Stimulated activated naive B cell treated with anti-CD40 and anti-IgM and Interleukin-4, amounts not matched to agents 10 μg/mL and 1 μg/mL and 100 μg/mL, for 72 hours (primary cell): Measurements from ENCODE around the gene UBE3D.
"Not testable (repeated sequence)": the region's sequence is repeated elsewhere in the genome, so short reads cannot be mapped to it uniquely, and the experiment has no call there.

Source experiments
- ATAC-seq, 2 donors: fragments of 150-1000 bp; cut with Tn5 transposase; replicated peaks; 2 replicates each; pipeline ENCODE4 v1.10.0; 2021; ENCODE audit warnings: moderate library complexity in 1 of 2
- DNase-seq: peaks from one replicate; pipeline ENCODE4 v3.0.0; 2021
- H3K27ac Mint-ChIP-seq: one replicate; pipeline ENCODE4 v1.8.0; 2022; ENCODE audit warnings: mild to moderate bottlenecking, mixed read lengths
- H3K27me3 Mint-ChIP-seq, 2 donors: one replicate each; pipeline ENCODE4 v1.8.0; 2022; ENCODE audit warnings: mixed read lengths in 2 of 2
- H3K36me3 Mint-ChIP-seq, 2 donors: one replicate each; pipeline ENCODE4 v1.8.0; 2022; ENCODE audit warnings: mixed read lengths in 2 of 2, mild to moderate bottlenecking in 1 of 2
- H3K4me1 Mint-ChIP-seq, 2 donors: one replicate each; pipeline ENCODE4 v1.8.0; 2022; ENCODE audit warnings: mixed read lengths in 2 of 2, mild to moderate bottlenecking in 1 of 2
- H3K4me3 Mint-ChIP-seq, 2 donors: one replicate each; pipeline ENCODE4 v1.8.0; 2022; ENCODE audit warnings: mild to moderate bottlenecking in 2 of 2, mixed read lengths in 2 of 2, moderate library complexity in 1 of 2
- H3K9me3 Mint-ChIP-seq, 2 donors: one replicate each; pipeline ENCODE4 v1.8.0; 2022; ENCODE audit warnings: mixed read lengths in 2 of 2, mild to moderate bottlenecking in 1 of 2

Gene UBE3D

DNA sequence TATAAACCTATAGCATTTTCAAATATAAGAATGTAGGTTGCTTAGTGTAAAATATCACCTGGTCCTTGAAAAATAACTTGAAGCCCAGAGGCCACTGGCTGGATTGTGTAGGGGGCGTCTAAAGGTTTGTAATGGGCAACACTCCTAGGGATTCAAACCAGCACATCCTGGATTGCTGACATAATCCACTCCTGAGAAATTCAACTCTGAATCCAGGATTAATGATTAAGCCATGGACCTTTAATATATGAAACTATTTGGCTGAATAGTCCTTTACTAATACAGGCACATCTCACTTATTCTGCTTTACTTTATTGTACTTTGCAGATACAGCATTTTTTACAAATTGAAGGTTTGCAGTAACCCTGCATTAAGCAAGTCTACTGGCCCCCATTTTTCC lies 160.8 kb downstream of the UBE3D start:
- Mint-ChIP-seq H3K27ac (no peak overlapping the region), H3K36me3 (peaks cover 0 to 12% of the 10 kb centered on the region in 2 donors), H3K4me3 (no peak overlapping the region), H3K9me3 (no peaks in the 10 kb centered on the region), H3K4me1 (no peaks in the 10 kb centered on the region), H3K27me3 (no peaks in the 10 kb centered on the region)
- no peak for ATAC-seq
- DNase-seq = no peak

DNA sequence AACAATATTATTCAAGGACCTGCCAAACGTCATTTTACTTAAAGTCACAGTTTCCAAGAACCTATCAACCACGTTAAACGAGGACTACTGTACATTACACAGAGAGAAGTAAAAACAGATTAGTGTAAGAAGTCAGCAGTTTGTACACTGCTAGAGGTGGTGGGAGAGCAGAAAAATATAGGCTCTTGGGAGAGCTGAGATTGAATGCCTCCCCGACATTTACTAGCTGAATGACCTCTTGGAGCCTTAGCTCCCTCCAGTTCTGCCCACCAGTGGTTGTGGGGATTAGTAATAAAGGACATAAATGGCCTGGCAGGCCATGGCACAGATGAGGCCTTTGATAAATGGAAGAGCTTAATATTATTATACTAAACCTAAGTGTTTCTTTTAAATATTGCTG lies 161.4 kb downstream of the UBE3D start:
- Mint-ChIP-seq H3K9me3 (no peaks in the 10 kb centered on the region), H3K27ac (no peak overlapping the region), H3K4me3 (no peak overlapping the region), H3K27me3 (no peaks in the 10 kb centered on the region), H3K4me1 (no peaks in the 10 kb centered on the region), H3K36me3 (peaks cover 0 to 10% of the 10 kb centered on the region in 2 donors)
- no peak for DNase-seq
- no peak for ATAC-seq

DNA sequence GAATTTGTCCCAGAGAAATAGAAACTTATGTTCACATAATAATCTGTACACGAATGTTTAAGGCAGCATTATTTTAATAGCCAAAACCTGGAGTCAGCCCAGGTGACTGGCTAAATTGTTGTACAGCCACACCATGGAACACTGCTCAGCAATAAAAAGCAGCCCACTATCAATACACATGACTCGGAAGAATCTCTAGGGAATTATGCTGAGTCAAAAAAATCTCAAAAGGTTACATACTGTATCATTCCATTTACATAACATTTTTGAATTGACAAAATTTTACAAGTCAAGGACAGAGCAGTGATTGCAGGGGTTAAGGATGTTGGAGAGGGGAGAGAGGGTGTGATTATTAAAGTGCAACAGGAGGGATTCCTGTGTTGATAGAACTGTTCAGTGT lies 163.4 kb downstream of the UBE3D start:
- peaks cover 0 to 2% of the 10 kb centered on the region in 2 donors for H3K9me3 Mint-ChIP-seq
- H3K27me3 Mint-ChIP-seq = no peaks in the 10 kb centered on the region
- H3K4me3 Mint-ChIP-seq = no peak overlapping the region
- no peaks in the 10 kb centered on the region for H3K4me1 Mint-ChIP-seq
- no peak overlapping the region for H3K27ac Mint-ChIP-seq
- ATAC-seq (no peak), DNase-seq (no peak)
- H3K36me3 Mint-ChIP-seq = peaks cover 4 to 15% of the 10 kb centered on the region in 2 donors

DNA sequence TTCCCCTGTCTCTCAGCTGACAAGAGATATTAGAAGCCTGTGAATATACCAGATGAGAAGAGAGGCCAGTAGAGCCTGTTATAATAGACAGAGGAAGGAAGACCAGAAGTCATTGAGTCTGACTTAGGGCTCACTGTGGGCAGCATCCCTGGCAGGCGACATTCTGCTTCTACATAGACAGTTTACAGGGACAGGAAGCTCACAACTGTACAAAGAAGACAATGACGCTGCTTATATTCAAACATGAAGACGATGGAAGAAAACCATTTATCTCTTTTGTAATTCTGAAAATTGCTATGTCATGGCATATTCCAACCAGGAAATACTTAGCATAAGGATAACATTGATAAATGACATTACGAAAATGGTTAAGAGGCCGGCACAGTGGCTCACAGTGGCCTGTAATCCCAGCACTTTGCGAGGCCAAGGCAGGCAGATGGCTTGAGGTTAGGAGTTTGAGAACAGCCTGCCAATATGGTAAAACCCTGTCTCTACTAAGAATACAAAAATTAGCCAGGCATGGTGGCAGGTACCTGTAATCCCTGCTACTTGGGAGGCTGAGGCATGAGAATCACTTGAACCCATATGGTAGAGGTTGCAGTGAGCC lies 170.9 kb downstream of the UBE3D start:
- Mint-ChIP-seq H3K27me3 (no peaks in the 10 kb centered on the region), H3K36me3 (peaks cover 16 to 42% of the 10 kb centered on the region in 2 donors), H3K4me1 (no peaks in the 10 kb centered on the region), H3K4me3 (no peak overlapping the region), H3K9me3 (peaks cover 0 to 2% of the 10 kb centered on the region in 2 donors), H3K27ac (no peak overlapping the region)
- DNase-seq = no peak
- no peak for ATAC-seq

DNA sequence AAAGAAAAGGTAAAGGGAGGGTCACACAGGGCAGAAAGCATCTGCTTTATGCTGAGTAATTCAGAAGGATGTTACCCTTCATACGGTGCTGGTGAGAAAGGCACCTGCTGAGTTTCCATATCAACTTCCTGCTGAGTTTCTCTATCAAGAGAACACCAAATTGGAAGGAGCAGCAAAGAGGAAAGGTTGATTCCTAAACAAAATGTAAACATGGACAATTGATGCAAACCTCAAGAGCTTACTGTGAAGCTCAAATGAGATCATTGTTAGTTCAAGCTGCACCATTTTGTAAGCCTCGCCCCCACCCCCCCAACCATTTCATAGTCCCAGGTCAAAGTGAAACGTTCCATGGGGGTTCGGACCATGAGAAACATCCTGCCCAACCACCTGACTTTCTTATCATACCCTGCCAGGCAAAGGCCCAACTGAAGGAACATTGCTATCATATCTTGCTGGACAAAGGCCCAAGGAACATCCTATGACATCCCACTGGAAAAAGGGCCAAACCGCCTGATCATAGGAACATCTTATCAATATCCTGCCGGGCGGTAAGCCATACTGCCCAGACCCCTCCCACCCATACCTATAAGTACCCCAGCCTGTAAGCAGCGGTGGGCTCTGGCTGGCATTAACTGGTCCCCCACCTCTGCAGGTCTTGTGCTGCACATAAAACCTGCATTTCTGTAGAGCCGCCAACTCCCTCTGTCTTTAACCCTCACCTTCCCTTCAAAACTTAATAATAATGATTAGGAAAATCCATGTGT lies 171.6 kb downstream of the UBE3D start:
- Mint-ChIP-seq H3K9me3 (peaks cover 0 to 2% of the 10 kb centered on the region in 2 donors), H3K27me3 (no peaks in the 10 kb centered on the region), H3K27ac (no peak overlapping the region), H3K4me3 (no peak overlapping the region), H3K36me3 (peaks cover 16 to 42% of the 10 kb centered on the region in 2 donors), H3K4me1 (no peaks in the 10 kb centered on the region)
- no peak for DNase-seq
- no peak for ATAC-seq

DNA sequence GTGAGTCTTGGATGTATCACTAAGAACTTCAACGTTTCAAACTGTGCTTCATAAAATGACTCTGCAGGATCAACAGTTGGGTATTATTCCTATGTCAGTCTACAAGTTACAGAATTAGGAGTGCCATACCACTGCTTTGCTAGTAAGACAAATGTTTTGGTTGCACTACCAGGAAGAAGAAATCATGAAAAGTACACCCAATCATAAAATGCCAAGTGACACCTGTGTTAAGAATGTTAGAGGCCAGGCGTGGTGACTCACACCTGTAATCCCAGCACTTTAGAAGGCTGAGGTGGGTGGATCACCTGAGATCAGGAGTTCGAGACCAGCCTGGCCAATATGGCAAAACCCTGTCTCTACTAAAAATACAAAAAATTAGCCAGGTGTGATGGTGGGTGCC lies 174.1 kb downstream of the UBE3D start:
- H3K9me3 Mint-ChIP-seq, ATAC-seq, H3K4me1 Mint-ChIP-seq, H3K4me3 Mint-ChIP-seq, H3K27ac Mint-ChIP-seq, DNase-seq, H3K27me3 Mint-ChIP-seq: not testable (repeated sequence)
- peaks cover 12 to 32% of the 10 kb centered on the region in 2 donors for H3K36me3 Mint-ChIP-seq

DNA sequence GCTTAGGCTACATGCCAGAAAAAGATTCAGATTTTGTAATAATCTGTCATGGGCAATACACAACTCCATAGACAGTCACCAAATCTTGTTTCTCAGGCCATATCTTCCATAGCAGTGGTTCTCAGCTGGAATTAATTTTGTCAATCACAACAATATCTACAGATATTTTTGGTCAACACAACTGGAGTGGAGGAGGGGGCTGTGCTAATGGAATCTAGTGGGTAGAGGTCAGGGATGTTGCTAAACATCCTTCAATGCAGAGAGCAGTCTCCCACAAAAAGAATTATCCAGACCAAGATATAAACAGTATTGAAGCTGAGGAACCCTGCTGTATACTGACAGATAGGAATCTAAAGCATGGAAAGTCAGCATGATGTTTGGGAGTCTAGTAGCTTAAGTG lies 174.6 kb downstream of the UBE3D start:
- H3K36me3 Mint-ChIP-seq = peaks cover 12 to 32% of the 10 kb centered on the region in 2 donors
- H3K27me3 Mint-ChIP-seq = no peaks in the 10 kb centered on the region
- DNase-seq (no peak), ATAC-seq (no peak)
- no peaks in the 10 kb centered on the region for H3K4me1 Mint-ChIP-seq
- H3K9me3 Mint-ChIP-seq = no peaks in the 10 kb centered on the region
- H3K27ac Mint-ChIP-seq = no peak overlapping the region
- no peak overlapping the region for H3K4me3 Mint-ChIP-seq

DNA sequence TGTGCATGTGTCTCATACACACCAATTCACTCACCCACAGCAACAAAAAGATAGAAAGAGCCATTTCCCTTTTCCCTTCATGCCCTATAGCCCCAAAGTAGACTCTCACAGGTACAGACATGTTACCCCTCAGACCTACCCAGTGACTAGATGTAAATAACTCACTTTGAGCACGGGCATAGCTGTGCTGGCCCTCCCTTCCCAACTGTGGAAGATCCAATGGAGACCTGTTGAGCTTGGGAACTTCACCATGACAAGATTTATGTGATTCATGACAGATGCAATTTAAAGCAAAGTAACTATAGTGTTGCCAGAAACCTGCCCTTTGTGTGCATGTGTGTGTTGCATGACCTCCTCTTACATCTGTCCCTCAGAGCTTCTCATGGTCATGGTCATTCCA lies 175.4 kb downstream of the UBE3D start:
- Mint-ChIP-seq H3K4me1 (no peaks in the 10 kb centered on the region), H3K27me3 (no peaks in the 10 kb centered on the region), H3K36me3 (peaks cover 12 to 32% of the 10 kb centered on the region in 2 donors), H3K9me3 (no peaks in the 10 kb centered on the region), H3K4me3 (no peak overlapping the region), H3K27ac (no peak overlapping the region)
- DNase-seq (no peak), ATAC-seq (no peak)

DNA sequence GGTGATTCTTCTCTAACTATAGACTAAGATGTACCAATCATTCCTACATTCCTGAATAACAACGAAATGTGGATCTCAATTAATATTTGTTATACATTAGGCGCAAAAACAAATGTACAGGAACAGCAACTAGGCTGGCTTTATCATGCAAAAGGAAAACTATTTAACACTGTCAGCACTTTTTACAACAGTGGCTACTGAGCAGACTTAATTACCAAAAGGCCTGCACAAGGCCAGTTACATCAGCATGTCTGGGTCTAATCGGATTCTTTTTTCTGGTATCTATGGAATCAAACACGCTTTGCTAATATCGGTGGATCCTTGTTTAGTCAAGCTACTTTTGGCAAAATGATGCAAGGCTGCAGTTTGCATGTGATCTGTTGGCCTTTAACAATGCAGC lies 176.5 kb downstream of the UBE3D start:
- DNase-seq (no peak), ATAC-seq (no peak)
- peaks cover 7 to 23% of the 10 kb centered on the region in 2 donors for H3K36me3 Mint-ChIP-seq
- no peak overlapping the region for H3K4me3 Mint-ChIP-seq
- no peak overlapping the region for H3K27ac Mint-ChIP-seq
- H3K27me3 Mint-ChIP-seq = no peaks in the 10 kb centered on the region
- H3K9me3 Mint-ChIP-seq = no peaks in the 10 kb centered on the region
- H3K4me1 Mint-ChIP-seq = no peaks in the 10 kb centered on the region

DNA sequence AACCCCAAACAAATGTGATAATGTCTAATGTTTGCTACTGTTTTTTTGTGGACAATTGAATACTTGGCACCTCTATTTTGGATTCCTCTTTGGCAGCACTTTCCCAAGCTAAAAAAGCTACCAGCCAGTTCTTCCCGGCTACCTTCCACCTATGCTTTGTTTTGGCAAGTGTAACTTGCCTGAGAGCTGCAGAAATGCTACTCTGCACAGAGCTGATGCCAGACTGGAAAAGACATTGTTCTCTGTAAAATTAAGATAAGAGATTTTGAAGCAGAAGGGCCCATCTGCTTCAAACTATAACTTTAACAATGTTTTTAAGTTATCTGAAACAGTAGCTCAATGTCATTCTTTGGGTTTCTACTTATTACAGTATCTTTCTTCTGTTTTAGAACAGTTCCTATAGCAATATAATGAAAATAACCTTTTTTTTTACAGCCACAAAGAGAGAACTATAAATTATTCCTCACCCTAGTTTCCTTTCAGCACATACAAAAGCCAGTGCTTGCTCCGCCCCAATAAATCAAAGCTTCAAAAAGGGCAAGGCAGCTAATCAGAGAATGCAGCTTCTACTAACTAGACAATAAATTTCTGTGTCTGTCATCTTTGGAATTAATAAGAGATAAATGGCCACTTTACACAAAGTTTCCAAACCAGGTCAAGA lies 183.1 kb downstream of the UBE3D start:
- DNase-seq (no peak), ATAC-seq (no peak)
- no peaks in the 10 kb centered on the region for H3K36me3 Mint-ChIP-seq
- H3K4me3 Mint-ChIP-seq = no peak overlapping the region
- peaks cover 0 to 4% of the 10 kb centered on the region in 2 donors for H3K27me3 Mint-ChIP-seq
- no peaks in the 10 kb centered on the region for H3K9me3 Mint-ChIP-seq
- no peak overlapping the region for H3K27ac Mint-ChIP-seq
- H3K4me1 Mint-ChIP-seq = no peaks in the 10 kb centered on the region

DNA sequence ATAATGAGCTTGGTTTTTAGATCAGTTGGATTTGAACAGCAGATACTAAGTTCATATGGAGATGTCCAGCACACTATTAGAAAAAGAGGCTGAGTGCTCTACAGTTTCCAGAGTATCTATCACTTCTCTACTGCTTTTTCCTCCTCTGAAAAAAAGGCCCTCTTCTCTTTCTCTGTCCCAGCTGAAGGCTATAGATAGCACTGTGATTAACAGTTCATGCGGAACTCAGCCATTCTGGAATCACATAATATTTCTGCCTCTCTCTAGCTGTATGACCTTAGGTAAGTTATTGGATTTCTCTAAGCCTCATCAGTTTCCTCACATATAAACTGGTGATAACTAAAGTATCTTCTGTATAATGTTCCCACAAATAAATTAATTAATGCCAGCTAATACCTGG lies 184.1 kb downstream of the UBE3D start:
- Mint-ChIP-seq H3K27ac (no peak overlapping the region), H3K27me3 (peaks cover 0 to 4% of the 10 kb centered on the region in 2 donors), H3K4me3 (no peak overlapping the region), H3K36me3 (no peaks in the 10 kb centered on the region), H3K9me3 (no peaks in the 10 kb centered on the region), H3K4me1 (no peaks in the 10 kb centered on the region)
- peak in 1 of 2 donors; percentile 5 for ATAC-seq
- DNase-seq = no peak

DNA sequence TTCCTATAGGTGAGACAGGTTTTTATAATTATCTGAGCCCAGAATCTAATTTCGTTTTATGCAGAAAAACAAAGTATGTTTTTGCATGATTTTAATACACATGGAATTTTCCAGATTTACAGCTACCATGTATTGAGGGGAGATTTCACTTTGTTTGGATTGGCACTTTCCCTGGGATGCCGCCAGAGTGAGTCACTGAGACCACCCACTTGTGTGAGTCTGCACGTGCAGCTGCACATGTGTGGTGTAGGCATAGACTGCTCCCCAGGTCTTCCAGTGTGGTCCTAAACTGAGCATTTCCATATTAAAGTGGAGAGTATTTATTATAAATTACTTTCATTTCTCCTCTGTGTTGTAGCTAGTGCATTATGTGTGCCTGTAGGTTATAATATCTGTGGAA lies 186.8 kb downstream of the UBE3D start:
- H3K4me1 Mint-ChIP-seq = no peaks in the 10 kb centered on the region
- no peak overlapping the region for H3K27ac Mint-ChIP-seq
- DNase-seq = no peak
- peaks cover 0 to 4% of the 10 kb centered on the region in 2 donors for H3K27me3 Mint-ChIP-seq
- no peak for ATAC-seq
- no peaks in the 10 kb centered on the region for H3K9me3 Mint-ChIP-seq
- H3K36me3 Mint-ChIP-seq = no peaks in the 10 kb centered on the region
- no peak overlapping the region for H3K4me3 Mint-ChIP-seq

DNA sequence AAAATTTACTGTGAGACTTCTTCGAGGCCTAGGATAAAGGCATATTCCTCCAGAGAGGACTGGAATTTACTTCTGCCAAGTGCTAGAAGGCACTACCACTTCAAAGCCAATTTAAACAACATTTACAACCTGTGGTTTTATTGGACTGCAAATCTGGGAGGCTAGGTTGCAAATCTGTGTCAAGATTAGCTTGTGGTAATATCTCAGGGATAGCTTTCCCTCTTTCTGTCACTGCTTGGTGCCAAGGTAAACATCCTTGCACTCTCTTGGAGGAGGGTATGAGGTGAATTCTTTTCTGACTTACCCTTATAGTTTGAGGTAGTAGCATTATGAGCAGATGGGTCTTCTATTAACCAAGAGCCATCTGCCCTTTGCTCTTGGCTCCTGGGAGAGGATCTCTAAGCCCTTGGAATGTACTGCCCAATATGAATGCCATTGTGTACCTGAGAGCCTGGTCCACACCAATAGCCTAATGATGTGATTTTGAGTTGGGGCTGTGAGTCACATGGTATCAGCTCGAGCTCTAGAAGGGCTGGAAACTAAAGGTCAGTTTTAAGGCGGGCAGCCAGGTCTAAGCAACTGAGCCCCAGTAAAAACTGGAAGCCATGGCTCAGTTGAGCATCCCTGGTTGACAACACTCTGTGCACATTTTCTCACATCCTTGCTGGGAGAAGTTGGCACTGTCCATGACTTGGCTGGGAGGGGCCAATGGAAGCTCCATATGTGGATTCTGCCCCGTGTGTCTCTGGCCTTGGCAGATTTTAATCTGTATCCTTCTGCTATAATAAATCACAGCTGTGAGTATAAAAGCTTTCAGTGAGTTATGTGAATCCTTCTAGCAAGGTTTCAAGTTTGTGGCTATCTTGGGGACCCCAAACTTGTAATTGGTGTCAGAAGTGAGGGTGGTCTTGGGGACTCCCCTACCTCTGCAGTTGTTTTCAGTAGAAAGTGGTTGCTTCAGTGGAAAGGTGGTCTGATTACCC lies 188.1 kb downstream of the UBE3D start:
- ATAC-seq (no peak), DNase-seq (no peak)
- Mint-ChIP-seq H3K4me1 (no peaks in the 10 kb centered on the region), H3K9me3 (no peaks in the 10 kb centered on the region), H3K36me3 (no peaks in the 10 kb centered on the region), H3K4me3 (no peak overlapping the region), H3K27me3 (peaks cover 0 to 4% of the 10 kb centered on the region in 2 donors), H3K27ac (no peak overlapping the region)

DNA sequence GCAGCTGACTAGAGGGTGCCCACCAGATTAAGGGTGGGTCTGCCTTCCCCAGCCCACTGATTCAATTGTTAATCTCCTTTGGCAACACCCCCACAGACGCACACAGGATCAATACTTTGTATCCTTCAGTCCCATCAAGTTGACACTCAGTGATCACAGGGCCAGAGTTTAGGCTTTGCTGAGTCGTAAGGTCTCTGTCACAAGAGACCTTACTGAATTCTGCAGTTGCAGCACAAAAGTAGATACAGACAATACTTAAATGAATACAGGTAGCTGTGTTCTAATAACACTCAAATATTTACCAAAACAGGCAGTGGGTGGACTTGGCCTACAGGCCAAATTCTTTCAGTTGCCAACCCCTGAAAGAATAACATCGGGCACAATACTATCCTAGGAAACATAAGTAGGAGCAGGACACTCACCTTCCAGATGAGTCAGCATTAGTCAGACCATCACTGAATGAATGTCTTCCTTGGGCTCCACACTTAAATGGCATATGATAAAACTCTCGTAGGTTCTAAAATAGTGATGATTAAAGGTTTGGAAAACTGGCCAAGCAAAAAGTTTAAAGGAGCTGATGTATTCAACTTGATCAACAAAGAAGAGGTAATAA lies 190.0 kb downstream of the UBE3D start:
- ATAC-seq (no peak), DNase-seq (no peak)
- no peak overlapping the region for H3K4me3 Mint-ChIP-seq
- no peaks in the 10 kb centered on the region for H3K27me3 Mint-ChIP-seq
- H3K9me3 Mint-ChIP-seq = no peaks in the 10 kb centered on the region
- no peaks in the 10 kb centered on the region for H3K36me3 Mint-ChIP-seq
- no peaks in the 10 kb centered on the region for H3K4me1 Mint-ChIP-seq
- no peak overlapping the region for H3K27ac Mint-ChIP-seq
